Measurements from ENCODE around the gene SPG7. TPM values are rescaled to one million over a fixed set of nuclear protein-coding genes. Genes with fewer than 3 reads are reported as not detected.

SPG7 gene
- total RNA-seq, 1 experiment from 2014 or later, result 141 TPM

DNA sequence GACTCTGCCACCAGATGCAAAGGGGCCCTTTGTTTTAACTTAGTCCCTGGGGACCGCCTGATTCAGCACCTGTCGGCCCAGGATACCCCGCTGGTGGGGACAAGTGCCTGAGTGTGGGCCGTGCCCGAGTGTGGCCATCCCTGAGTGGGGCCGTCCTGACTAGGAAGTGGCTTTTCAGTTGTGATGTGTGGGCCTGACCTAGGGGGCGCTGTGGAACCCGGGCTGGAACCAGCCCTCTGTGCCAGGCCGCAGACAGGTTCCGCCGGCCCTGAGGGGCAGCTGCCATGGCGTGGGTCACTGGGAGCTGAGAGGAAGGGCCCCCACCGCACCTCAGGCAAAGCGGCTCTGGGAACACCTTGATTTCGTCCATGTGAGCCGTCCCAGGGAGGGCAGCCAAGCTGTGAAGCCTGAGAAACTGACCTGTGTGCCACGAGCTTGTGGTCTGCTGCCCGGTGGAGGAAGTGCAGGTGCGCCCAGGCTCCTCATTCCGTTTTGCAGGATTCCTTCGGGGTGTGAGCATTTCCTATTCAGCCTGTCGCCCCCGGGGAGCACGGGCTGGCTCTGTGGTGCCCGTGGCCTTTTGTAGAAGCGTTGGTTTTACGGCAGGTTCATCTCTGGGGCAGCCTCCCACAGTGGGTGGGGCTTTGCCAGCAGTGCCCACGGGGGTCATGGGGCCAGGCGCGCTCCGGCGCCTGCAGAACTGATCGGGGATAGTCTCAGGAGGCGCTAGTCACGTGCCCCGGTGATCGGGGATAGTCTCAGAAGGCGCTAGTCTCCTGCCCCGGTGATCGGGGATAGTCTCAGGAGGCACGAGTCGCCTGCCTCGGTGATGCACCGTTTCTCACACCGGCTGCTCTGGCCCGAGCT lies 57.5 kb downstream of the SPG7 start (continued):
- TF ChIP-seq, protein P1, sequence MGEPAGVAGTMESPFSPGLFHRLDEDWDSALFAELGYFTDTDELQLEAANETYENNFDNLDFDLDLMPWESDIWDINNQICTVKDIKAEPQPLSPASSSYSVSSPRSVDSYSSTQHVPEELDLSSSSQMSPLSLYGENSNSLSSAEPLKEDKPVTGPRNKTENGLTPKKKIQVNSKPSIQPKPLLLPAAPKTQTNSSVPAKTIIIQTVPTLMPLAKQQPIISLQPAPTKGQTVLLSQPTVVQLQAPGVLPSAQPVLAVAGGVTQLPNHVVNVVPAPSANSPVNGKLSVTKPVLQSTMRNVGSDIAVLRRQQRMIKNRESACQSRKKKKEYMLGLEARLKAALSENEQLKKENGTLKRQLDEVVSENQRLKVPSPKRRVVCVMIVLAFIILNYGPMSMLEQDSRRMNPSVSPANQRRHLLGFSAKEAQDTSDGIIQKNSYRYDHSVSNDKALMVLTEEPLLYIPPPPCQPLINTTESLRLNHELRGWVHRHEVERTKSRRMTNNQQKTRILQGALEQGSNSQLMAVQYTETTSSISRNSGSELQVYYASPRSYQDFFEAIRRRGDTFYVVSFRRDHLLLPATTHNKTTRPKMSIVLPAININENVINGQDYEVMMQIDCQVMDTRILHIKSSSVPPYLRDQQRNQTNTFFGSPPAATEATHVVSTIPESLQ (CRISPR knock-in tag; IDR thresholded peaks at IDR 0.05), result no peak
- TF ChIP-seq ZNF671 (CRISPR knock-in tag; IDR thresholded peaks at IDR 0.05) (peak; percentile 94), ZNF121 (CRISPR knock-in tag; IDR thresholded peaks at IDR 0.05) (peak; percentile 55; the same call in 1 of the 2 replicates), SMAD4 (CRISPR knock-in tag; IDR thresholded peaks at IDR 0.05) (peak; percentile 67), GRHL2 (CRISPR knock-in tag; IDR thresholded peaks at IDR 0.05; ENCODE audit: insufficient replicate concordance, severe bottlenecking) (no peak), ZNF138 (CRISPR knock-in tag; conservative IDR thresholded peaks at IDR 0.05) (peak; percentile 72; the same call in 1 of the 2 replicates), TCF7 (CRISPR knock-in tag; IDR thresholded peaks at IDR 0.05; ENCODE audit: low read depth) (no peak), TEAD1 (CRISPR knock-in tag; IDR thresholded peaks at IDR 0.05) (peak; percentile 51; the same call in 1 of the 2 replicates), RORB (CRISPR knock-in tag; IDR thresholded peaks at IDR 0.05) (no peak), FOXJ3 (CRISPR knock-in tag; IDR thresholded peaks at IDR 0.05; ENCODE audit: borderline replicate concordance) (no peak)
- TF ChIP-seq, protein P2, sequence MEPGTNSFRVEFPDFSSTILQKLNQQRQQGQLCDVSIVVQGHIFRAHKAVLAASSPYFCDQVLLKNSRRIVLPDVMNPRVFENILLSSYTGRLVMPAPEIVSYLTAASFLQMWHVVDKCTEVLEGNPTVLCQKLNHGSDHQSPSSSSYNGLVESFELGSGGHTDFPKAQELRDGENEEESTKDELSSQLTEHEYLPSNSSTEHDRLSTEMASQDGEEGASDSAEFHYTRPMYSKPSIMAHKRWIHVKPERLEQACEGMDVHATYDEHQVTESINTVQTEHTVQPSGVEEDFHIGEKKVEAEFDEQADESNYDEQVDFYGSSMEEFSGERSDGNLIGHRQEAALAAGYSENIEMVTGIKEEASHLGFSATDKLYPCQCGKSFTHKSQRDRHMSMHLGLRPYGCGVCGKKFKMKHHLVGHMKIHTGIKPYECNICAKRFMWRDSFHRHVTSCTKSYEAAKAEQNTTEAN (CRISPR knock-in tag; IDR thresholded peaks at IDR 0.05), result 0 out of 2 replicates have a peak, but pooled peaks have one; percentile 68
- TF ChIP-seq, protein P3, sequence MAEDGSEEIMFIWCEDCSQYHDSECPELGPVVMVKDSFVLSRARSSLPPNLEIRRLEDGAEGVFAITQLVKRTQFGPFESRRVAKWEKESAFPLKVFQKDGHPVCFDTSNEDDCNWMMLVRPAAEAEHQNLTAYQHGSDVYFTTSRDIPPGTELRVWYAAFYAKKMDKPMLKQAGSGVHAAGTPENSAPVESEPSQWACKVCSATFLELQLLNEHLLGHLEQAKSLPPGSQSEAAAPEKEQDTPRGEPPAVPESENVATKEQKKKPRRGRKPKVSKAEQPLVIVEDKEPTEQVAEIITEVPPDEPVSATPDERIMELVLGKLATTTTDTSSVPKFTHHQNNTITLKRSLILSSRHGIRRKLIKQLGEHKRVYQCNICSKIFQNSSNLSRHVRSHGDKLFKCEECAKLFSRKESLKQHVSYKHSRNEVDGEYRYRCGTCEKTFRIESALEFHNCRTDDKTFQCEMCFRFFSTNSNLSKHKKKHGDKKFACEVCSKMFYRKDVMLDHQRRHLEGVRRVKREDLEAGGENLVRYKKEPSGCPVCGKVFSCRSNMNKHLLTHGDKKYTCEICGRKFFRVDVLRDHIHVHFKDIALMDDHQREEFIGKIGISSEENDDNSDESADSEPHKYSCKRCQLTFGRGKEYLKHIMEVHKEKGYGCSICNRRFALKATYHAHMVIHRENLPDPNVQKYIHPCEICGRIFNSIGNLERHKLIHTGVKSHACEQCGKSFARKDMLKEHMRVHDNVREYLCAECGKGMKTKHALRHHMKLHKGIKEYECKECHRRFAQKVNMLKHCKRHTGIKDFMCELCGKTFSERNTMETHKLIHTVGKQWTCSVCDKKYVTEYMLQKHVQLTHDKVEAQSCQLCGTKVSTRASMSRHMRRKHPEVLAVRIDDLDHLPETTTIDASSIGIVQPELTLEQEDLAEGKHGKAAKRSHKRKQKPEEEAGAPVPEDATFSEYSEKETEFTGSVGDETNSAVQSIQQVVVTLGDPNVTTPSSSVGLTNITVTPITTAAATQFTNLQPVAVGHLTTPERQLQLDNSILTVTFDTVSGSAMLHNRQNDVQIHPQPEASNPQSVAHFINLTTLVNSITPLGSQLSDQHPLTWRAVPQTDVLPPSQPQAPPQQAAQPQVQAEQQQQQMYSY (CRISPR knock-in tag; IDR thresholded peaks at IDR 0.05), result no peak
- TF ChIP-seq, protein P4, sequence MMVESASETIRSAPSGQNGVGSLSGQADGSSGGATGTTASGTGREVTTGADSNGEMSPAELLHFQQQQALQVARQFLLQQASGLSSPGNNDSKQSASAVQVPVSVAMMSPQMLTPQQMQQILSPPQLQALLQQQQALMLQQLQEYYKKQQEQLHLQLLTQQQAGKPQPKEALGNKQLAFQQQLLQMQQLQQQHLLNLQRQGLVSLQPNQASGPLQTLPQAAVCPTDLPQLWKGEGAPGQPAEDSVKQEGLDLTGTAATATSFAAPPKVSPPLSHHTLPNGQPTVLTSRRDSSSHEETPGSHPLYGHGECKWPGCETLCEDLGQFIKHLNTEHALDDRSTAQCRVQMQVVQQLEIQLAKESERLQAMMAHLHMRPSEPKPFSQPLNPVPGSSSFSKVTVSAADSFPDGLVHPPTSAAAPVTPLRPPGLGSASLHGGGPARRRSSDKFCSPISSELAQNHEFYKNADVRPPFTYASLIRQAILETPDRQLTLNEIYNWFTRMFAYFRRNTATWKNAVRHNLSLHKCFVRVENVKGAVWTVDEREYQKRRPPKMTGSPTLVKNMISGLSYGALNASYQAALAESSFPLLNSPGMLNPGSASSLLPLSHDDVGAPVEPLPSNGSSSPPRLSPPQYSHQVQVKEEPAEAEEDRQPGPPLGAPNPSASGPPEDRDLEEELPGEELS (CRISPR knock-in tag; IDR thresholded peaks at IDR 0.05), result 0 out of 2 replicates have a peak, but pooled peaks have one; percentile 34
- TF ChIP-seq, protein P5, sequence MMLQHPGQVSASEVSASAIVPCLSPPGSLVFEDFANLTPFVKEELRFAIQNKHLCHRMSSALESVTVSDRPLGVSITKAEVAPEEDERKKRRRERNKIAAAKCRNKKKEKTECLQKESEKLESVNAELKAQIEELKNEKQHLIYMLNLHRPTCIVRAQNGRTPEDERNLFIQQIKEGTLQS (CRISPR knock-in tag; conservative IDR thresholded peaks at IDR 0.05), result no peak
- TF ChIP-seq, protein P6, sequence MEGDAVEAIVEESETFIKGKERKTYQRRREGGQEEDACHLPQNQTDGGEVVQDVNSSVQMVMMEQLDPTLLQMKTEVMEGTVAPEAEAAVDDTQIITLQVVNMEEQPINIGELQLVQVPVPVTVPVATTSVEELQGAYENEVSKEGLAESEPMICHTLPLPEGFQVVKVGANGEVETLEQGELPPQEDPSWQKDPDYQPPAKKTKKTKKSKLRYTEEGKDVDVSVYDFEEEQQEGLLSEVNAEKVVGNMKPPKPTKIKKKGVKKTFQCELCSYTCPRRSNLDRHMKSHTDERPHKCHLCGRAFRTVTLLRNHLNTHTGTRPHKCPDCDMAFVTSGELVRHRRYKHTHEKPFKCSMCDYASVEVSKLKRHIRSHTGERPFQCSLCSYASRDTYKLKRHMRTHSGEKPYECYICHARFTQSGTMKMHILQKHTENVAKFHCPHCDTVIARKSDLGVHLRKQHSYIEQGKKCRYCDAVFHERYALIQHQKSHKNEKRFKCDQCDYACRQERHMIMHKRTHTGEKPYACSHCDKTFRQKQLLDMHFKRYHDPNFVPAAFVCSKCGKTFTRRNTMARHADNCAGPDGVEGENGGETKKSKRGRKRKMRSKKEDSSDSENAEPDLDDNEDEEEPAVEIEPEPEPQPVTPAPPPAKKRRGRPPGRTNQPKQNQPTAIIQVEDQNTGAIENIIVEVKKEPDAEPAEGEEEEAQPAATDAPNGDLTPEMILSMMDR (IDR thresholded peaks at IDR 0.05), result peak; percentile 85
- TF ChIP-seq, protein P7, sequence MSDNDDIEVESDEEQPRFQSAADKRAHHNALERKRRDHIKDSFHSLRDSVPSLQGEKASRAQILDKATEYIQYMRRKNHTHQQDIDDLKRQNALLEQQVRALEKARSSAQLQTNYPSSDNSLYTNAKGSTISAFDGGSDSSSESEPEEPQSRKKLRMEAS (CRISPR knock-in tag; IDR thresholded peaks at IDR 0.05), result peak; percentile 85
- TF ChIP-seq, protein P8, sequence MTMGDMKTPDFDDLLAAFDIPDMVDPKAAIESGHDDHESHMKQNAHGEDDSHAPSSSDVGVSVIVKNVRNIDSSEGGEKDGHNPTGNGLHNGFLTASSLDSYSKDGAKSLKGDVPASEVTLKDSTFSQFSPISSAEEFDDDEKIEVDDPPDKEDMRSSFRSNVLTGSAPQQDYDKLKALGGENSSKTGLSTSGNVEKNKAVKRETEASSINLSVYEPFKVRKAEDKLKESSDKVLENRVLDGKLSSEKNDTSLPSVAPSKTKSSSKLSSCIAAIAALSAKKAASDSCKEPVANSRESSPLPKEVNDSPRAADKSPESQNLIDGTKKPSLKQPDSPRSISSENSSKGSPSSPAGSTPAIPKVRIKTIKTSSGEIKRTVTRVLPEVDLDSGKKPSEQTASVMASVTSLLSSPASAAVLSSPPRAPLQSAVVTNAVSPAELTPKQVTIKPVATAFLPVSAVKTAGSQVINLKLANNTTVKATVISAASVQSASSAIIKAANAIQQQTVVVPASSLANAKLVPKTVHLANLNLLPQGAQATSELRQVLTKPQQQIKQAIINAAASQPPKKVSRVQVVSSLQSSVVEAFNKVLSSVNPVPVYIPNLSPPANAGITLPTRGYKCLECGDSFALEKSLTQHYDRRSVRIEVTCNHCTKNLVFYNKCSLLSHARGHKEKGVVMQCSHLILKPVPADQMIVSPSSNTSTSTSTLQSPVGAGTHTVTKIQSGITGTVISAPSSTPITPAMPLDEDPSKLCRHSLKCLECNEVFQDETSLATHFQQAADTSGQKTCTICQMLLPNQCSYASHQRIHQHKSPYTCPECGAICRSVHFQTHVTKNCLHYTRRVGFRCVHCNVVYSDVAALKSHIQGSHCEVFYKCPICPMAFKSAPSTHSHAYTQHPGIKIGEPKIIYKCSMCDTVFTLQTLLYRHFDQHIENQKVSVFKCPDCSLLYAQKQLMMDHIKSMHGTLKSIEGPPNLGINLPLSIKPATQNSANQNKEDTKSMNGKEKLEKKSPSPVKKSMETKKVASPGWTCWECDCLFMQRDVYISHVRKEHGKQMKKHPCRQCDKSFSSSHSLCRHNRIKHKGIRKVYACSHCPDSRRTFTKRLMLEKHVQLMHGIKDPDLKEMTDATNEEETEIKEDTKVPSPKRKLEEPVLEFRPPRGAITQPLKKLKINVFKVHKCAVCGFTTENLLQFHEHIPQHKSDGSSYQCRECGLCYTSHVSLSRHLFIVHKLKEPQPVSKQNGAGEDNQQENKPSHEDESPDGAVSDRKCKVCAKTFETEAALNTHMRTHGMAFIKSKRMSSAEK (CRISPR knock-in tag; IDR thresholded peaks at IDR 0.05; ENCODE audit: borderline replicate concordance), result peak; percentile 78; the same call in 1 of the 2 replicates
- TF ChIP-seq, protein P9, sequence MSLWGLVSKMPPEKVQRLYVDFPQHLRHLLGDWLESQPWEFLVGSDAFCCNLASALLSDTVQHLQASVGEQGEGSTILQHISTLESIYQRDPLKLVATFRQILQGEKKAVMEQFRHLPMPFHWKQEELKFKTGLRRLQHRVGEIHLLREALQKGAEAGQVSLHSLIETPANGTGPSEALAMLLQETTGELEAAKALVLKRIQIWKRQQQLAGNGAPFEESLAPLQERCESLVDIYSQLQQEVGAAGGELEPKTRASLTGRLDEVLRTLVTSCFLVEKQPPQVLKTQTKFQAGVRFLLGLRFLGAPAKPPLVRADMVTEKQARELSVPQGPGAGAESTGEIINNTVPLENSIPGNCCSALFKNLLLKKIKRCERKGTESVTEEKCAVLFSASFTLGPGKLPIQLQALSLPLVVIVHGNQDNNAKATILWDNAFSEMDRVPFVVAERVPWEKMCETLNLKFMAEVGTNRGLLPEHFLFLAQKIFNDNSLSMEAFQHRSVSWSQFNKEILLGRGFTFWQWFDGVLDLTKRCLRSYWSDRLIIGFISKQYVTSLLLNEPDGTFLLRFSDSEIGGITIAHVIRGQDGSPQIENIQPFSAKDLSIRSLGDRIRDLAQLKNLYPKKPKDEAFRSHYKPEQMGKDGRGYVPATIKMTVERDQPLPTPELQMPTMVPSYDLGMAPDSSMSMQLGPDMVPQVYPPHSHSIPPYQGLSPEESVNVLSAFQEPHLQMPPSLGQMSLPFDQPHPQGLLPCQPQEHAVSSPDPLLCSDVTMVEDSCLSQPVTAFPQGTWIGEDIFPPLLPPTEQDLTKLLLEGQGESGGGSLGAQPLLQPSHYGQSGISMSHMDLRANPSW (CRISPR knock-in tag; conservative IDR thresholded peaks at IDR 0.05; ENCODE audit: low read depth), result no peak

Measured in WTC11 (cell line).